Iris pigment epithelial cell (primary cell): ENCODE results near the gene SLC25A29.
"Not testable (repeated sequence)": the region's sequence is repeated elsewhere in the genome, so short reads cannot be mapped to it uniquely, and the experiment has no call there.

ENCODE experiments used
- DNase-seq: peaks from one replicate; pipeline ENCODE4 v3.0.0-alpha.2; 2011; ENCODE audit warnings: low read depth

SLC25A29 gene

DNA sequence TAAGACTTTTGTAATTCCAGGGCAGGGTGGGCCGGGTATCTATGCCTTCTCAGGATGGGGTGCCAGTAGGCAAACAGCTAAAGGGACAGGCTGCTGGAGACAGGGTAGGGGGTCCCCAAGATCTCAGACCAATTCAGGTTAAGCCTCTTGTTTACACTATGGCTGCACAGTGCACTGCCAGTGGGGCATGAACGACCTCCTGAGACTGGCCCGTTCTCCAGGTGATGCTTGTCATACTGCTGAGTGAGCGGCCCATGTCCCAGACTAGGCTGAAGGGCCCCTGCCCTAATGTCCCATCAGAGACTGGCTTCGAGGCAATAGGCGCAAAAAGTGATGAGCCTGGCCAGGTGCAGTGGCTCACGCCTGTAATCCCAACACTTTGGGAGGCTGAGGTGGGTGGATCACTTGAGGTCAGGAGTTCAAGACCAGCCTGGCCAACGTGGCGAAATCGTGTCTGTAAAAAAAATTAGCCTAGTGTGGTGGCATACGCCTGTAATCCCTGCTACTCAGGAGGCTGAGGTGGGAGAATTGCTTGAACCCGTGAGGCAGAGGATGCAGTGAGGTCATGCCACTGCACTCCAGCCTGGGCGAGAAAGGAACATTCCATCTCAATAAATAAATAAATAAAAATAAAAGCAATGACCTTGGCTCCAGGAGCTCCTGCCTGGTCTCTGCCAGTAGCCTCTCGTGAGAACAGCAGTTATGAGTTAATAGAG, 12.6 kb downstream of the SLC25A29 start:
- DNase-seq = no peak

DNA sequence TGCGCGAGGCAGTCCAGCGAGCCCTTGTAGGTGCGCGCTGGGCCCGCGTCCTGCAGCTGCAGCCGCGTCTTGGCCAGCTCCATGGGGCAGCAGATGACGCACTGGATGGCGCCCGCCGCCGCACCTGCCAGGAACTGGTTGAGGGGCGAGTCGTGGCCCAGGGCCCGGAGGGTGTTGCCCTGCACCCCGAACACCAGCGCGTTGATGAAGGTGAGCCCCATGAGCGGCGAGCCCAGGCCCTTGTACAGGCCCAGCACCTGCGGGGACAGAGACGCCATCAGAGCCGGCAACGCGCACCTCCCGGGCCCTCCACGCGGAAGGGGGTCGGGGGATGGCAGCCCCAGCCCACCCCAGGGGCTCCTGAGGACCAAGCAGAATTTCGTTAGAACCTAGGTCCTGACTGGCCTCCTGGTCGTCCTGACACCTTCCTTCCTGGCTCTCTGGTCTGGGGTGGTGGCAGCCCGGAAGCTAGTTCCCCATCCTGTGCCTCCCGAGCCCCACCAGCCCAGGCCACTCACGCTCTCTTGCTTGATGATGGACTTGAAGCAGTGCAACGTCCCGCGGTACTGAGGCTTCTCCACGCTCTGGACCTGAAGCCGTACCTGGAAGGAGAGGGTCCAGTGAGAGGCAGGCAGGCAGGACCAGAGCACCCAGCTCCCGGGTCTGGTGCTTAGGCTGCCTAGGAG, 13.3 kb downstream of the SLC25A29 start:
- no peak for DNase-seq

DNA sequence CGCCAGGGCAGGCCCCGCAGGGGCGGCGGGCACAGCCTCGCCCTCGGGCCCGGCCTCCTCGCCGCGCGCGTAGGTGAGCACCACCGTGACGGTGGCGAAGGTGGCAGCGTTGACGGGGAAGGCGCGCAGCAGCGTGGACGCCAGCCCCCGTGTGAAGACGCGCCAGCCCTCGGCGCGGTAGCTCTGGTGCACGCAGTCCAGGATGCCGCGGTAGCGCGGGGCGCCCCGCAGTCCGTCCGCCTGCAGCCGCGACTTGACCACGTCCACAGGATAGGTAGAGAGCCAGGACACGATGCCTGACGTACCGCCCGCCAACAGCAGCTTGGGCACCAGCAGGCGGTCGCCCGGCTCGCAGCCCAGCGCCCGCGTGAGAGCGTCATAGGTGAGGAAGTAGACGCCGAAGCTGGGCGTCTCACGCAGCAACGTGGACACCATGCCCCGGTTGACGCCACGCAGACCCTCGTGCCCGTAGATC, 13.9 kb downstream of the SLC25A29 start:
- DNase-seq = no peak

DNA sequence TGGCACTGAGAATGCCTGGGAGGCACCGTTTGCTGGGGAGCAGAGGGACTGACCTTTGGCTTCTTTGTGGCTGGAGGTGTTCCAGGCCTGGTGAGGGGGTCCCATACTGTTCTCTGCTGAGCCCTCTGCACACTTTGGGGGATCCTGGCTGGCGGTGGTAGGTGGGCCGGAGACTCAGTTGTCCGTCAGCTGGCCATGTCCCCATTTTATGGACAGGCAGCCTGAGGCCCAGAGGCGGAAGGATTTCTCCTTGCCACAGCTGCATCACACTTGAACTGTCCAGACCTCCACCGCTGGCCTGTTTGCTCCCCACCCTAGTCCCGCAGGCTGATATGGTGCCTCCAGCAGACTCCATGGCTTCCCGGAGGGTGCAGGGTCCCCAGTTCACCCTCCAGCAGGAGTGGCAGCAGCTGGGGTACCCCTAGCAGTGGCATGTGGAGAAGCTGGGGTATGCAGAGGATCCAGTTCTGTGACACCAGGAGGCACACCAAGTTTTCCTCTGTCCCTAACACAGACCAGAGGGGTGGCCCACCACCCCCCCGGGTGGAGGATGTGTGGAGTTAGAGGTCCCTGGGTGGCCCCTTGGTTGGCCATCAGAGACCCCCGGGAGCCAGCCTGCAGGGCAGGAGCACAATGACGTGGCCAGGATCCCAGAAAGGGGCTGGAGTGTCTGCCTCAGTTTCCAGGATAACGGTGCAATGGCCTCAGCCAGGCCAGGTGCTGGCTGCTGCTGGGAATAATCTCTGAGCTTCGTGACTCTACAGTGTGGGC, 14.8 kb downstream of the SLC25A29 start:
- no peak for DNase-seq

DNA sequence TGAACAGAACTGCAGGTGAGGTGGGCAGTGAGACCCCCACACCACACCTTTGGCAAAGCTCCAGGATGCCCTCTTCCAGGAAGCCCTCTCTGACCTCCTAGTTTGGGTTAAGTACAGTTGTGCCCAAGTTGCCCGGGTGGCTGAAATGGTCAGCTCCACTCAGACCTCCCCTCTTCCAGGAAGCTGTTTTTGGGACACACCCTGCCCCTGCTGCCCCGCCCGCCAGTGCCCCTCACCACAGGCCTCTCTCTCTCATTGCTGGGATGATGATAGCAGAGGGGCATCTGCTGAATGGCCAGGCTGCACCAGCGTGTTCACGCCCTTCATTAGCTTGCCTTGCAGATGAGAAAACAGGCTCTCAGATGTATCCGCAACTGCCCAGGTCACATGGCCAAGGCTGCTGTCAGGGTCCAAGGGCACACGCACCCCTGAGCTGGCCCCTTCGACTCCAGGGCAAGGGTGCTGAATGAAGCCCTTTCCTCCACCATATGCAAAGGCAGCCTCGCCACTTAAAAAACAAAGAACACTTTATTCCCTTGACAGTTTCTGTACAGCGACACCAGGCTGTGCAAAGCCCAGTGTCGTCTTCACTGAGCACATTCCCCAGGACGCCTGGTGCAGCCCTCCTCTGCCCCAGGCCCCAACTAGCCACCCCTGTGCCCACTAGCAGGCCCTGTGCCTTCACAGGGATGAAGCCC, 15.5 kb downstream of the SLC25A29 start:
- DNase-seq = no peak

DNA sequence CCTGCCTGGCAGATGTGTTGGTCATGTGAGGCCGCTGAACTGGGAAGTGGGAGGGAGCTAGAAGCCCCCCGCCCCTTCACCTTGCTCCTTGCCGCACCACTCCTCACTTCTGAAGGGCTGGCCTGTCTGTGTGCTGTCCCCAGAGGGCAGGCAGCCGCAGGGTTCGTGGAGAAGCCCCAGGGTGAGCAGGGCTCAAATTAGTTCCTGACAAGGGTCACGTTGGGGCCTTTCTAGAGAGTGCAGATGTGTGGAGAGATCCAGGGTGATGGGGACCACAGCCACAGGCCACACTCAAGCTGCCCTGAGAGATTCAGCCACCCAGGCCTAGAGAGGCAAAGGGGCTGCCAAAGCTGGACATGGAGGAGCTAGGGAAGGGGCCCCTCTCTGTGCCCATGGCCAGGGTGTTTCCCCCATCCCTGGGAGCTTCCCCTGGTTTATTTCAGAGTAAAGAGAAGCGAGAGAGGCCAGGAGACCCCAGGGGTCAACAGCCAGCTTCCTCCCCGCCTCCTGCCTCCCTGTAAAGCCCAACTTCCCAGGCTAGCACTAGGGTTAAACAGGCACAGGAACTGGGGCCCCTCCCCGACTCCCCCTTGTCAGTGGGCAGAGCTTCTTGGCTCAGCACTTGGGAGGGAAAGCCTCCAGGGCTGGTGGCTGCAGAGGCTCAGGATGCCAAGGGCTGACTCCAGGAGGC, 16.2 kb downstream of the SLC25A29 start:
- no peak for DNase-seq

DNA sequence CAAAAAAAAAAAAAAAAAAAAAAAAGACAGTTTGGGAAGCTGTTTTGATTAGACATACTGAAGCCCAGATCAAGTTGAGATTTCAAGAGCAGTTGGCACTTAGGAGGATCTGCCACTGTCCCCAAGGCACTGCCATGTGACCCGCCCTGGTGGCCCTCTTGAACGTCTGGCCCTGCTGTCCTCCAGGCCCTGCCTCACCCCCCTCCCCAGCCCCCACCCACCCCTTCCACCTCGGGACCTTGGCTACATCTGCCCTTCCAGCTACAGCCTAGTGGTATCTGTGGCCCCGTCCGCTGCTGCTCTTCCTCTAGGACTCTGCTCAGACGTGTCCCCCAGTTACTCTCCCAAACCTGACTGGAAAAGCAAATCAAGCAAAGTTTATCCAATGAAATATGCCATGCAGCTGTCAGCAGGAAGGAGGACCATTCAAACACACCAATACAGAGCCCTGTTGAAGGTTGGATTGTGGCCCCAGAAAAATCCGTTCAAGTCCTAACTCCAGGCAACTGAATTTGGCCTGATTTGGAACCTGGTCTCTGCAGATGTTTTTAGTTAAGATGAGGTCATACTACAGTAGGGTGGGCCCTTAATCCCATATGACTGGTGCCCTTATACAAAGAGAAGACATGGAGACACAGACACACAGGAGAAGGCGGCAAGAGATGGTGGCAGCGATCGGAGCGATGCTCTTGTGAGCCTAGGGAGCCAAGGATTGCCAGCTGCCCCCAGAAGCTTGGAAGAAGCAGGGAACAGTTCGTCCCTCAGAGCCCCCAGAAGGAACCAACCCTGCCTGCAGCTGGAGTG, 17.7 kb downstream of the SLC25A29 start:
- DNase-seq = no peak

DNA sequence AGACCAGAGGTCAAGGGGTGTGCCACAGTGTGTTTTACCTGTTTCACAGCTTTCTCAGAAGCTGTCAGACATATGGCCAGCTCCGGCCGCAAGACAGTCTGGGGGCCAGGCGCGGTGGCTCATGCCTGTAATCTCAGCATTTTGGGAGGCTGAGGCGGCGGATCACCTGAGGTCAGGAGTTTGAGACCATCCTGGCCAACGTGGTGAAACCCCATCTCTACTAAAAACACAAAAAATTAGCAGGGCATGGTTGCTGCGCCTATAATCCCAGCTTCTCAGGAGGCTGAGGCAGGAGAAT, 18.3 kb downstream of the SLC25A29 start:
- DNase-seq = not testable (repeated sequence)

DNA sequence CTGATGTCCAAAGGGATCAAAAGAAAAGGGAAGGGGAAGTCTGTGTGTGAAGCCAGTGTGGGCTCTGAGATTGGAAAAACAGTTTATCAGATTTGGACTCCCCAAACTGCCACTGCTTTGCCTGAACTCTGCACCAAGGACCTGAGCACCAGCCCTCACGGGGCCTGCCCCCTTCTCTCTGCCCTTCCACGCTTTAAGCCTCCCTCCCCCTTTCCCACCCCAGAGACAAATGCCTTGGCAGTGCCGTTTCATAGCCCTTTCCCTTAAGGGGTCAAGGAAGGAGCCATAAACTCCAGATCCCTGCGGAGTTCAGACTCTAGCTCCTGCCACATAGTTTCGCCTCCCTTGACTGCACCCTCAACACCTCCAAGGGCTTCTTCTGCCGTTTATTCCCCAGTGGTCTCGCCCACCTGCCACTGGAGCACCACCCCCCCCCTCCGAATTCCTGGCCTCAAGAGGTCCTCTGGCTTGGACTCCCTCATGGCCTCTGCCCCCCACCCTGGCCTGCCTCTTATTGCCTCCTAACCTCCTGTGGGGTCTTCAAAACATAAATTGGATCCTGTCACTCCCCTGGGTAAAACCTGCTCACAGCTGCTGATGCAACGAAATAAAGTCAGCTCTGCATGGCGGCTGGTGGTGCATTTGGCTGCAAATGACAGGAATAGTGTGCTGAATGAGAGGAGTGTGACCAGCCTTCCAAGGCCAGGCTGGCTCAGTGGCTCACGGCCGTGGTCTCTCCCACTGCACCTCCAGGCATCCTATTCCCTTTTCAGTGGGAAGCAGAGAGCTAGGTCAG, 18.8 kb downstream of the SLC25A29 start:
- no peak for DNase-seq

DNA sequence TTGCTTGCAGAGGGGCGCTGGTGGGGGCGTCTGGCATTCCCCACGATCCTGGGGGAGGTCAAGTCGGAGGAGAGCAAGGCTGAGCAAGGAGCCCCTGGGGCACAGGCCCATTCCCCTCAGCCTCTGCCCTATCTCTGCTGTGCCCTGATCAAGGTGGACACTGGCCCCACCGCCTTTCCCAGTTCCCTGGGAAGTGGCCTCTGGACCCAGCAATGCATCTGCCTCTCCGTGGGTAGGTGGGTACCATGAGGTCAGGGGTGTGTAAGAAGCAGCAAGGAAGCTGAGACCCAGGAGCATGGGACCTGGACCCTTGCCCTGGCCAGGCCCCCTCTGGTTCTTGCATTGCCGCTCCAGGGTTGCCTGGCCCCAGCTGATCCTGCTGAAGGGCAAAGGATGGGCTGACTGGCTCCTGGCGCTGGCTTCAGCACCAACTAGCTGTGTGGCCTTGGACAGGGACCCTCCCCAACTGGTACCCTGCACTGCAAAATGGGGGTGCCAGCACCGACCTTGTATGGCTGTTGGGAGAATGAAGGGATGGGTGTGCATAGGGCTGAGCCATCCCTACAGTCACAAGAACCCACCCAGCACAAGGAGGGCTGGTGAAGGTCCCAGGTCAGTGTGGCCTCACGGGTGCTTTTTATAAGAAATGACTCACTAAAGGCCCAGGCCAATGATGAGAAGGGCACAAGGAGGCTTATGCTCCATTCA, 19.6 kb downstream of the SLC25A29 start:
- no peak for DNase-seq

DNA sequence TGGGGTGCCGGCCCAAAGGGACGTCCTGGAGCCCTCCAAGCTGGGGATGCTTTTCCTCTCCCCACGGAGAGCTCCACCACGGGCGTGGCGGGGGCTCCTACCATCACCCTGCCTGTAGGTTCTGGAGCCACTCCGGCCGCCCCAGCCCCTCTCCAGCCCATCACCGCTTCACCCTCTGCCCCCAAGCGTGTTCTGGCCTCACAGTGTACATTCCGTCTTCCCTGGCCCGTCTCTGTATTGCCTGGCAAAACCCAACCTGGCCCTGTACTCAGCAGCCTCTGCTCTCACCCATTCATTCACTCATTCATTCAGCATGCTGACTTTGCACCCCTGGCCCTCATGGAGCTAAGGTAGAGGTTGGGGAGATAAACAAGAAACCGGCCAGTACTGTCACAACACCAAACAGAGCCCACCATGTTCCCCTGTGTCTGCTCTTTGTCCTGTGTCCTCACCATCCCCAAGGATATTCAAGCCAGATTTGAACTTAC, 20.3 kb downstream of the SLC25A29 start:
- DNase-seq = no peak

DNA sequence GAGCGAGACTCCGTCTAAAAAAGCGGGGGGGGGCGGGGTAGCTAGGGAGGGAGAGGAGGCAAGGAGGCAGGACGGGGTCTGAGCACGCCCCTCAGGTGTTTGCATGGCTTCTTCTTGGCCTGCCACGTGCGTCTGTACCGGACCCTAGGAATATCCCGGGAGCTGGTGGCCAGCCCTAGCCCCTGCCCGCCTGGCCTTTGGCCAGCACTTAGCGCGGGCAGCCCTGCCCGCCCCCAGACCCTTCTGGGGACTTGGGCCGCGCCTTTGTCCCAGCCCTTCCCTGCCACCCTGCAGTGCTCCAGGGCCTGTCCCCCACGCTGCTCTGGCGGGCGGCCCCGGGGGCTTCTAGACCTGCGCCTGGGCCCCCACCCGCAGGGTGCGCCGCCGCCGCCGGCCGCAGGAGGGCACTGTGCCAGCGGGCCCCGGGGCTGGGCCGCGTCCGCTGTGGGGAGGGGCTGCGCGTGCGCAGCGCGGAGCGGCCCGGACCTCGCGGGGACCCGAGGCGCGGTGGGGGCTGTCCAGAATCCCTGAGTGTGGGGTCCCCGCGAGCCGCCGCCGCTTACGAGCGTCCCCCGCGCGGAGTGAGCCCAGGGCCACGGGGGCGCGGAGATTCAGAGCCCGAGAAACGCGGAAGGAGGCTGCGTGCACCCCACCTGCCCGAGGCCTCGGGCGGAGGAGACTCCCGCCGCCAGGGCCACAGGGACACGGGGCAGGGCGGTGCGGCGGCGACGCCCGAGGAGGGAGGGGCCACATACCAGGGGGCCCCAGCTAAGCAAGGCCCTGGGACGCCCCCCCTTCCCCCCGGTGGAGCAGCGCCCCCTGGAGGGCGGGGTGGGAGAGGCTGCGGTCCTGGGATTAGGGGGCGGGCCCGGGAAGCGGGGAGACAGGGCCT, 21.0 kb downstream of the SLC25A29 start:
- peak; percentile 34 for DNase-seq

DNA sequence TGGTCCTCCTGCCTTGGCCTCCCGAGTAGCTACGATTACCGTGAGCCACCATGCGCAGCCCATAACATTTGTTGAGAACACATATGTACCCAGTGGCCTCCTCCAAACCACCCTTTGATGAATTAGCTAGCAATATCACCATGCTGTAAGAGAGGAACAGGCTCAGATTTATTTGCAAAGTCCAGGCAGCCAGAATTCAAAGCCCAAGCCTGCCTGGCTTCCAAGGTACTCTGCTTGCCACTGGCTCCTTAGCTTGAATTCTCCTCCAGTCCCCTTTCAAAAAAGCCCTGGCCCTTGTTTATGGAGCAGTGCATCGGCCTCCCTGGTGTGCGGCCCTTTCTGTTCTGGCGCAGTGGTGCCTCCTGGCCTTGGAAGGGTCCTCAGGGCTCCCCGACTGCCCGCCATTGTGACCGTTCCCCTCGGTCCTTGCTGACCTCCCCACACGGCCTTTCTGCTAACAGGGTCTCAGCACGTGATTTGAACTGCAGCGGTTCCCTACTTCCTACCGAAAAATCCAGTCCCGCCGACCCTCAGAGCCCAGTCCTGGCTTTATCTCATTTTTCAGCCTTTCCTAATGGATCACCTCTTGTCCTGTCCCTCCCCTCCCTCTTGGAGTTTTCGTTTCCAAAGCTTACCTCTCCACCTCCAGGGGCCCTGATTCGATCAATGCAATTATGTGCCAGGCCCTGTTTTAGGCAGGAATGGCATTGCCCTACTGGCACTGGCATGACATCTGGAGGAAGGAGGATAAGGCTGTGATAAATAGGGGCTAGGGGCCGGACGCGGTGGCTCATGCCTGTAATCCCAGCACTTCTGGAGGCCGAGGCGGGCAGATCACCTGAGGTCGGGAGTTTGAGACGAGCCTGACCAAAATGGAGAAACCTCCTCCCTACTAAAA, 22.0 kb downstream of the SLC25A29 start:
- no peak for DNase-seq

DNA sequence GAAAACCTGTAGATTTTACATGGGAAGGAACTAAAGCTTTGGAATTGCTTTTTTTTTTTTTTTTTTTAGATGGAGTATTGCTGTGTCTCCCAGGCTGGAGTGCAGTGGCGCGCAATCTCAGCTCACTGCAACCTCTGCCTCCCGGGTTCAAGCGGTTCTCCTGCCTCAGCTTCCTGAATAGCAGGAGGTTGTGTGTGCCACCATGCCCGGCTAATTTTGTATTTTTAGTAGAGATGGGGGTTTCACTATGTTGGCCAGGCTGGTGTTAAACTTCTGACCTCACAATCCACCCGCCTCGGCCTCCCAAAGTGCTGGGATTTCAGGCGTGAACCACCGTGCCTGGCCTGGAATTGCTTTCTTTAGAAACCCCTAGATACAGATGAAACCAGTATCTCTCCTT, 22.8 kb downstream of the SLC25A29 start:
- not testable (repeated sequence) for DNase-seq

DNA sequence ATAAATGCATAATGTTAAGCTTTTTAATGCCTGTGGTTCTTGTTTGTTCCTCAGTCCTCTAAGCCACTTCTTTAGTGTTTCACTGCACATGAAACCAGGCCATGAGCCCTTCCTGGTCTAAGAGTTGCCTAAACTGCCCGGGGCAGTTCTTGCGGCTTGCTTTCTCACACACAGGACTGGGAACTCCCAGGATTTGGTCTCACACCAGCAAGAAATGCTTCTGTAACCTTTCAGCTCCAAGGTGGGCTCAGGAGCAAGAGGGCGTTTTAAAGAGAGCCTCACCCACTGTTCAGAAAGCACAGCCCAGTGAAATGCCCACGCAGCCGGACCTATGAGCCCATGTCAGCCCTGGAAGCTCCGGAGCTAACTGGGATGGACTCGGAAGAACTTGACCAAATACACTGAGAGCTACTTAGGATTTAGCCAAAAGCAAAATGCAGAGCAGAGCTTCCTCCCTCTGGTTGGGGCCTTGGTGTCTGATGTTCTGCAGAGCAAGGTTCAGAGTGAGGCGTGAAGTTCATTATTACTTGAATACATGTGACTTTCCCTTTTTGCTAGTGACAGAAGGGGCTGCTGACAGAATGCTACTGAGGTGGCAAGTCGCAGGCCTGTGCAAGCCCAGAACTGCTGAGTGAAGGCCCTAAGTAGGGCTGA, 23.4 kb downstream of the SLC25A29 start:
- no peak for DNase-seq

DNA sequence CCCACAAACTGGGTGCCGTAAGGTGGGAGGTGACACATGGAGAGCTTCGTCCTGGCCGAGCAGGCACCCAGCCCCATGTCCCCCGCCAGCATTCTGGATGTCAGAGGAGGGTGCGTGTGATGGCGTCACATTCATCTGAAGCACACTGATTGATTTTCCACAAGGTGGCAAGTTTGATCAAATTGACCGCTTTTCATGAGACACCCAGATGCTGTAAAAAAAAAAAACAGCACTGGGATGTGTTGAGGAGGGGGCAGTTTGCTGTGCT, 24.2 kb downstream of the SLC25A29 start:
- no peak for DNase-seq
